NB4 (cell line): ENCODE results near the gene PTGES2.
"Not testable (repeated sequence)": the region's sequence is repeated elsewhere in the genome, so short reads cannot be mapped to it uniquely, and the experiment has no call there.

Experiments
- DNase-seq: peaks from one replicate; pipeline ENCODE4 v3.0.0; 2010; ENCODE audit warnings: low read depth
- H3K4me3 ChIP-seq: one replicate; pipeline ENCODE4 v1.5.1; 2011; ENCODE audit warnings: mild to moderate bottlenecking, low read depth, low read length, moderate library complexity
- MYC ChIP-seq: IDR thresholded peaks from 2 replicates; pipeline ENCODE4 v1.6.1; 2011; ENCODE audit warnings: low read depth, low read length
- POLR2A ChIP-seq: IDR thresholded peaks from 2 replicates; pipeline ENCODE4 v1.6.1; 2011; ENCODE audit warnings: mild to moderate bottlenecking; ENCODE audit not compliant: insufficient read length; ENCODE audit errors: extremely low read depth
- TF ChIP-seq, protein P1 (sequence below): IDR thresholded peaks from 2 replicates; pipeline ENCODE4 v1.6.1; 2011; ENCODE audit warnings: low read depth, low read length
- TF ChIP-seq, protein P2 (sequence below): IDR thresholded peaks from one replicate; pipeline ENCODE4 v1.5.1; 2012; ENCODE audit warnings: low read depth, low read length

Gene PTGES2

DNA sequence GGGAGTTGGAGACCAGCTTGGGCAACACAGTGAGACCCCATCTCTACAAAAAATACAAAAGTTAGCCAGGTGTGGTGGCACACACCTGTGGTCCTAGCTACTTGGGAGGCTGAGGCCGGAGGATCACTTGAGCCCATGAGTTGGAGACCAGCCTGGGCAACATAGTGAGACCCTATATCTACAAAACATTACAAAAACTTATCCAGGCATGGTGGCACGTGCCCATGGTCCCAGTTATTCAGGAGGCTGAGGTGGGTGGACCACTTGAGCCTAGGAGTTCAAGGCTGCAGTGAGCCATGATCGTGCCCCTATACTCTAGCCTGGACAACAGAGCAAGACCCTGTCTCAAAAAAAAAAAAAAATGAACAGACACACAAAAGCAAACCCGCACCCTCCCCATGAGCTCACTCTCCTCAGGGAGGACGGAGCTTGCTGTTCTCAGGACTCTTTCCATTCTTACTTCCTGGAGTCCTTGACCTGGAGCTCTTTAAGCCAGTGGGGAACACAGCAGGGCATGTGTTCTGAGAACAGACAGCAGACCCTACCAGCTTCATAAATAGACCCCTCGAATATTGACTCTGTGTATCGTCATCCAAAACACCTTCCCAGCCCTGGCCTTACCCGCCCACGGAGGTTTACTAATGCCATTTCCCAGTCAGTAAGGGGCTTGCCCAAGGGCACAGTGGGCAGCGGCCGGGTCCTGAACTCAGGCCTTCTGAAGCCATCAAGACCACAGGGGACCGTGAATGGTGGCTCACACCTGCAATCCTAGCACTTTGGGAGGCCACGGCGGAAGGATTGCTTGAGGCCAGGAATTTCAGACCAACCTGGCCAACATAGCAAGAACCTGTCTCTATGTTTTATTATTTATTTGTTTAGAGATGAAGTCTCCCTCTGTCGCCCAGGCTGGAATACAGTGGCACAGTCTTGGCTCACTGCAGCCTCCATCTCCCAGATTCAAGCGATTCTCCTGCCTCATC is 11.1 kb downstream of the PTGES2 start:
- H3K4me3 ChIP-seq: no peak overlapping the region
- no peak for DNase-seq
- TF ChIP-seq POLR2A (no peak), MYC (no peak)
- TF ChIP-seq, protein P1, sequence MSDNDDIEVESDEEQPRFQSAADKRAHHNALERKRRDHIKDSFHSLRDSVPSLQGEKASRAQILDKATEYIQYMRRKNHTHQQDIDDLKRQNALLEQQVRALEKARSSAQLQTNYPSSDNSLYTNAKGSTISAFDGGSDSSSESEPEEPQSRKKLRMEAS: no peak
- TF ChIP-seq, protein P2, sequence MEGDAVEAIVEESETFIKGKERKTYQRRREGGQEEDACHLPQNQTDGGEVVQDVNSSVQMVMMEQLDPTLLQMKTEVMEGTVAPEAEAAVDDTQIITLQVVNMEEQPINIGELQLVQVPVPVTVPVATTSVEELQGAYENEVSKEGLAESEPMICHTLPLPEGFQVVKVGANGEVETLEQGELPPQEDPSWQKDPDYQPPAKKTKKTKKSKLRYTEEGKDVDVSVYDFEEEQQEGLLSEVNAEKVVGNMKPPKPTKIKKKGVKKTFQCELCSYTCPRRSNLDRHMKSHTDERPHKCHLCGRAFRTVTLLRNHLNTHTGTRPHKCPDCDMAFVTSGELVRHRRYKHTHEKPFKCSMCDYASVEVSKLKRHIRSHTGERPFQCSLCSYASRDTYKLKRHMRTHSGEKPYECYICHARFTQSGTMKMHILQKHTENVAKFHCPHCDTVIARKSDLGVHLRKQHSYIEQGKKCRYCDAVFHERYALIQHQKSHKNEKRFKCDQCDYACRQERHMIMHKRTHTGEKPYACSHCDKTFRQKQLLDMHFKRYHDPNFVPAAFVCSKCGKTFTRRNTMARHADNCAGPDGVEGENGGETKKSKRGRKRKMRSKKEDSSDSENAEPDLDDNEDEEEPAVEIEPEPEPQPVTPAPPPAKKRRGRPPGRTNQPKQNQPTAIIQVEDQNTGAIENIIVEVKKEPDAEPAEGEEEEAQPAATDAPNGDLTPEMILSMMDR: no peak

DNA sequence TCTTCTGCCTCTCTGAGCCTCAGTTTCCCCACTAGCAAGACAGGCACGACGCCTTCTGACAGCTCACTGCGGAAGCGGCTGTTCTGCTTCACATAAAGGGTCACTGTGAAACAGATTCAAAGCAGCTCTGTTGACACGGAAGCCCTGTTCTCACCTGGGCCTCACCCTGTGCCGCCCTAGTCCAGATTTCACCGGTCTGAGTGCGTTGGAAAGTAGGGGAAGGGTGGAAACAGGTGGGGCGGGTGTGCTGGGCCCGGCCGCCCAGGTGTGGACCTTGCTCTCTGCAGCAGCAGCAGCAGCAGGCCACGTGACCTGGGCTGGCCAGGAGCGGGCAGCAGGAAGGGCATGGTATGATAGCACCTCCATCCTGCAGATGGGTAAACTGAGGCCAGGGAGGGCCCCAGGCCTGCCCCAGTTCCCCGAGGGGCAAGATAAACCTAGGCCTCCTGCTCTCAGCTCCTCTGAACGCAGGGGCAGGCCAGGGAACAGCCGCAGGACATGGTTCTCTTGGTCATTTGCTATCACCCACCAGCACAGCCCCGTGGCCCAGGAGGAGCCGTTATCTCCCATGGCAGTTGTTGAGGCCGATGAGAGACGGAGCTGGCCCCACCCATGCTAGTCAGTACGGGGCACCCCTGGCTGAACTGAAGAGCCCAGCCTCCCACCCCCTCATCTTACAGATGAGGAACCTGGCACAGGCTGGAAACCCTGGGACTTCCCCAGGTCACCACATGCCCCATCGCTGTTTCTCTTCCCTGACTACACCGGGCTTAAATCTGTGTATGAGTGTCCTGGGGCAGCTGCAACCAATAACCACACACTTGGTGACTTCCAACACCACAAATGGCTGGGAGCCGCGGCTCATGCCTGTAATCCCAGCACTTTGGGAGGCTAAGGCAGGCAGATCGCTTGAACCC is 12.1 kb downstream of the PTGES2 start:
- DNase-seq: no peak
- no peak overlapping the region for H3K4me3 ChIP-seq
- TF ChIP-seq MYC: no peak
- TF ChIP-seq POLR2A: no peak
- TF ChIP-seq, protein P1: no peak

DNA sequence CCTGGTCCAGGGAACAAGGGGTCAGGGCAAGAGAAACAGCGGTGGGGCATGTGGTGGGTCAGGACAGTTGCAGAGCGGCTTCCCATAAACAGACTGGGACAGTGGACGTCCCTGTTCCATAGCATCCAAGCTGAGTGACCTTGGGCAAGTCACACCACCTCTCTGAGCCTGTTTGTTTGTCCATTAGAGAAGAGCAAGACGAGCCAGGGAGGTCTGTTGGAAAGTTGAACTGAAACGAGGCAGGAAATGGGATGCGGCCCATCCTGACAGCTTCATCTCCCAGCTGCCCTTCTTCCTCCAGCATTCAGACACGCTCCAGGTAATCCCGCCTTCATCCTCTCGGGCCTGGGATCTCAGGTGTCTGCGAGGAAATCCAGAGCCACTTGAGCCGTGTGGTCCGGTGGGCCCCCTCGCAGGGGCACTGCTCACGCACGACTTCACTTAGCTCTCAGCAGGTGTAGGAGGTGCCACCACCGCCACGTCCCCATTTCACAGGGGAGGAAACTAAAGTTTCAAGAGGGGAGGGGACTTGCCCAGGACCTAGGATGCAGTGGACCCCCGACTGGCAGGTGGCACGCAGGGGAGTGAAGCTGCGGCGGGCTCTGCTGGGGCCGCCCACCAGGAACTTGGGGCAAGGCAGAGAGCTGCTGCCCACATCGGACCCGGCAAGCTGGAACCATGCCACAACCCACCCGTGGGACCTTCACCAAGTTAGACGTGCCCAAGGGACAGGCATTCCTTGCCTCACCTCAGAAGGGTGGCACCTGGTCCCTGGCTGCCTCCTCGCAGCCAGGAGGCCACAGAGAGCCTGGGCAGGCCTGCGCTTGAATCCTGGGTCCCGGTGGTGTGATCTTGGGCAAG is 13.0 kb downstream of the PTGES2 start:
- H3K4me3 ChIP-seq: no peak overlapping the region
- TF ChIP-seq, protein P2: no peak
- no peak for DNase-seq

DNA sequence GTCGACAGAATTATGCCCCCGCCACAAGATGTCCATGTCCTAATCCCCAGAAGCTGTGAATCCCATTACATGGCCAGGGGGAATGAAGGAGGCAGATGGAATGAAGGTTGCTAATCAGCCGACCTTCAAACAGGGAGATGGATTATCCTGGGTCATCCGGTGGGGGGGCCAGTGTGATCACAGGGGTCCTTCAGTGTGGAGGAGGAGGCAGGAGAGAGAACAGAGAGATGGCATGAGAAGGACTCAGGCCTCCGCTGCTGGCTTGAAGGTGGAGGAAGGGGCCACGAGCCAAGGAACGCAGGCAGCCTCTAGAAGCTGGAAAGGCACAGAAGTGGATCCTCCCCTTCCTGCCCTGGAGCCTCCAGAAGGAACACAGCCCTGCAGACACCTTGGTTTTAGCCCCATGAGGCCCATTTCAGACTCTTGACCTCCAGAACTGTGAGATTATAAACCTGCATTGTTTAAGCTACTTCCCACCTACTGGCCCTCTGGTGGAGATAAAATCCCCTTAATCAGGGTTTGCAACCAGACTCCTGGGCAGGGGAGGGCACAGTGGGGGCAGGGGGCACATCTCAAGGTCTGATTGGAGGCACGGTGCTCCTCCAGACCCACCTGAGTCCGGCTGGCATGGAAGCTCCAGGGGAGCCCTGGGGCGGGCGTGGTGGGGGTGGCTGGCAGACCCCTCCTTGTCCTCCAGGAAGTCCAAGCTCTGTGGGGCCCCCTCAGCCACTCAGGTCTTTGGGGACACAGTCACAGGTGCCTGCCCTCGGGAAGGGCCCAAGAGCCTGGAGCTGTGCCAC is 13.8 kb downstream of the PTGES2 start:
- DNase-seq: no peak
- TF ChIP-seq POLR2A (no peak), MYC (no peak)
- TF ChIP-seq, protein P2: no peak
- TF ChIP-seq, protein P1: no peak
- H3K4me3 ChIP-seq: no peak overlapping the region

DNA sequence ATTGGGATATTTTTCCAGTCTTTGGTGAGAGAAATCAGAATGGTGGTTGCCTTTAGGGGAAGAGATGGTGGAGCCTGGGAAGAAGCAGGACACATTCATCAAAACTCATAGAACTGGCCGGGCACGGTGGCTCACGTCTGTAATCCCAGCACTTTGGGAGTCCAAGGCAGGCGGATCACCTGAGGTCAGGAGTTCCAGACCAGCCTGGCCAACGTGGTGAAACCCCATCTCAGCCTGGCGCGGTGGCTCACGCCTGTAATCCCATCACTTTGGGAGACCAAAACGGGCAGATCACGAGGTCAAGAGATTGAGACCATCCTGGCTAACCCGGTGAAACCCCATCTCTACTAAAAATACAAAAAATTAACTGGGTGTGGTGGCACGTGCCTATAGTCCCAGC is 15.8 kb downstream of the PTGES2 start:
- not testable (repeated sequence) for DNase-seq, H3K4me3 ChIP-seq

DNA sequence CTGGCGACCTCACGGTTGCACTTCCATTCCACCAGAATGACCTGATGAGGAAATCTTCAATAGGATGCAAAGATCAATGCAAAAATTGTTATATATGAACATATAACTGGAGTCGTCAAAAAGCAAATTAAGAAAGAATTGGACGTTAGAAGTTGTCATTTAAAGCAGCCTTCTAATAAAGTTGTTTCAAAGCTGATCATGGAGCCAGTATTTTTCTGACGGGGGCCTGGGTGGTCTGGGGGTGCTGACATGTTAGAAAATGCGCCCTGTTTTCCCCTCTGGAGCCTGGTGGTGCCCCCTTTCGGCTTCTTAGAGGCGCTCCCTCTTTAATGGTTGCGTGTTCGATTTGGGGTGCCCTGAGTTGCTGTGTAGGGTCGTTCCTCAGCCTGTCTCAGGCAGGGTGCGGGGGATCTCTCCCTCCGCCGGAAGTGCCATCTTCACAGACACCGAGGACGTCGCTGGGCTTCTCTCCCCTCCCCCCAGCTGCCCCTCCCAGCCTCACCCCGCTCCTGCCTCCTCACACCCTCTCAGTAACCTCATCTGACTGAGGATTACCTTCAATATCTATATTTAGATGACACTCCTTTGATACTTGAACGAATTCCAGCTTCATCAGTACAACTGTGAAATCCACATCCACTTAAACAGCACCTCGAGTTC is 18.3 kb downstream of the PTGES2 start:
- TF ChIP-seq, protein P2: no peak
- TF ChIP-seq POLR2A (no peak), MYC (no peak)
- TF ChIP-seq, protein P1: no peak
- H3K4me3 ChIP-seq: no peak overlapping the region
- DNase-seq: no peak
